Astrocyte (in vitro differentiated cells and primary cell): ENCODE results near the gene PPP4R4. TPM values are rescaled to one million over a fixed set of nuclear protein-coding genes. Genes with fewer than 3 reads are reported as not detected.

ENCODE experiments used
- DNase-seq: peaks from one replicate; pipeline ENCODE4 v3.0.0-alpha.2; 2010; ENCODE audit warnings: low read depth
- FAIRE-seq: peaks from 2 replicates; lab custom pipeline; 2011; peaks lifted over from hg19 to GRCh38; lab: Jason Lieb, UNC
- H2AFZ ChIP-seq: 2 replicates; pipeline ENCODE4 v1.6.0; 2012; ENCODE audit warnings: low read depth, low read length, inconsistent platforms
- H3K27ac ChIP-seq: 2 replicates; pipeline ENCODE4 v1.5.1; 2011; ENCODE audit warnings: low read depth, low read length, inconsistent platforms
- H3K27me3 ChIP-seq: 2 replicates; pipeline ENCODE4 v1.6.0; 2011; ENCODE audit warnings: low read length, inconsistent platforms; ENCODE audit not compliant: insufficient read depth
- H3K36me3 ChIP-seq: 2 replicates; pipeline ENCODE4 v1.5.1; 2011; ENCODE audit warnings: low read length, inconsistent platforms; ENCODE audit not compliant: insufficient read depth
- H3K4me1 ChIP-seq: 2 replicates; pipeline ENCODE4 v1.5.1; 2011; ENCODE audit warnings: low read length, inconsistent platforms; ENCODE audit not compliant: insufficient read depth
- H3K4me2 ChIP-seq: 2 replicates; pipeline ENCODE4 v1.6.0; 2012; ENCODE audit warnings: low read length, inconsistent platforms
- H3K4me3 ChIP-seq: 2 replicates; pipeline ENCODE4 v1.5.1; 2011; ENCODE audit warnings: low read depth, mild to moderate bottlenecking, low read length, inconsistent platforms; ENCODE audit not compliant: insufficient read depth
- H3K79me2 ChIP-seq: 2 replicates; pipeline ENCODE4 v1.6.0; 2012; ENCODE audit warnings: mild to moderate bottlenecking, low read length, inconsistent platforms; ENCODE audit not compliant: insufficient read depth
- H3K9ac ChIP-seq: 2 replicates; pipeline ENCODE4 v1.6.0; 2012; ENCODE audit warnings: mild to moderate bottlenecking, low read length, inconsistent platforms
- H3K9me3 ChIP-seq: 2 replicates; pipeline ENCODE4 v1.5.1; 2012; ENCODE audit warnings: low read depth, mild to moderate bottlenecking, low read length, inconsistent platforms; ENCODE audit not compliant: insufficient read depth
- H4K20me1 ChIP-seq: 2 replicates; pipeline ENCODE4 v1.6.0; 2012; ENCODE audit warnings: low read length, inconsistent platforms; ENCODE audit not compliant: insufficient read depth
- H3K27ac Mint-ChIP-seq: one replicate; pipeline ENCODE4 v1.8.0; 2021; ENCODE audit warnings: mild to moderate bottlenecking, mixed read lengths; ENCODE audit not compliant: unreplicated experiment
- H3K27me3 Mint-ChIP-seq: one replicate; pipeline ENCODE4 v1.8.0; 2021; ENCODE audit warnings: low read depth, mixed read lengths; ENCODE audit not compliant: unreplicated experiment
- H3K36me3 Mint-ChIP-seq: one replicate; pipeline ENCODE4 v1.8.0; 2021; ENCODE audit warnings: low read depth, mixed read lengths; ENCODE audit not compliant: unreplicated experiment
- H3K4me1 Mint-ChIP-seq: one replicate; pipeline ENCODE4 v1.8.0; 2021; ENCODE audit warnings: low read depth, mixed read lengths; ENCODE audit not compliant: unreplicated experiment
- H3K4me3 Mint-ChIP-seq: one replicate; pipeline ENCODE4 v1.8.0; 2021; ENCODE audit warnings: mild to moderate bottlenecking, moderate library complexity, mixed read lengths; ENCODE audit not compliant: unreplicated experiment
- H3K9me3 Mint-ChIP-seq: one replicate; pipeline ENCODE4 v1.8.0; 2021; ENCODE audit warnings: mild to moderate bottlenecking, mixed read lengths; ENCODE audit not compliant: unreplicated experiment
- CTCF ChIP-seq: IDR thresholded peaks from 2 replicates; pipeline ENCODE4 v1.5.1; 2011; ENCODE audit warnings: low read depth, mild to moderate bottlenecking, inconsistent platforms, low read length, moderate library complexity; ENCODE audit not compliant: insufficient read depth
- EZH2 ChIP-seq: IDR thresholded peaks from 2 replicates; pipeline ENCODE4 v1.6.1; 2012; ENCODE audit warnings: mild to moderate bottlenecking, low read length, inconsistent platforms; ENCODE audit not compliant: insufficient read depth
- total RNA-seq: library from RNA; stranded (reverse); gene quantifications from 2 replicates; pipeline ENCODE4 v1.2.1, GENCODE V29; 2021

The PPP4R4 gene
- total RNA-seq, 1 donor from 2014 or later: 6.0 TPM

- no peak for FAIRE-seq
- Mint-ChIP-seq H3K4me3 (no peak overlapping the region), H3K36me3 (peaks cover 4% of the 10 kb centered on the region)
Measured at GRCh38 chr14:94291159-94291905, 117.2 kb downstream of the PPP4R4 start.

GRCh38 chr14:94291906-94292525 lies 117.9 kb downstream of the PPP4R4 start:
- no peak overlapping the region for H3K9ac ChIP-seq
- no peaks in the 10 kb centered on the region for H3K79me2 ChIP-seq
- no peak overlapping the region for H3K4me3 ChIP-seq
- DNase-seq (no peak), FAIRE-seq (no peak)
- peaks cover 2% of the 10 kb centered on the region for H3K9me3 Mint-ChIP-seq
- no peak overlapping the region for H3K27ac ChIP-seq
- no peak overlapping the region for H2AFZ ChIP-seq
- no peak overlapping the region for H3K4me2 ChIP-seq
- TF ChIP-seq CTCF (no peak), EZH2 (no peak)
- H3K27me3 Mint-ChIP-seq: peaks cover 14% of the 10 kb centered on the region
- no peaks in the 10 kb centered on the region for H3K27me3 ChIP-seq
- no peaks in the 10 kb centered on the region for H3K4me1 Mint-ChIP-seq
- H3K36me3 ChIP-seq: no peaks in the 10 kb centered on the region
- H3K4me1 ChIP-seq: no peaks in the 10 kb centered on the region
- H4K20me1 ChIP-seq: no peaks in the 10 kb centered on the region
- peaks cover 4% of the 10 kb centered on the region for H3K36me3 Mint-ChIP-seq
- H3K27ac Mint-ChIP-seq: no peak overlapping the region
- no peak overlapping the region for H3K4me3 Mint-ChIP-seq
- no peaks in the 10 kb centered on the region for H3K9me3 ChIP-seq

More at GRCh38 chr14:94291159-94291905, 117.2 kb downstream of the PPP4R4 start:
- no peak overlapping the region for H3K27ac Mint-ChIP-seq
- H3K4me1 Mint-ChIP-seq: peaks cover under 1% of the 10 kb centered on the region
- Histone ChIP-seq H3K27me3 (no peaks in the 10 kb centered on the region), H3K4me2 (no peak overlapping the region), H2AFZ (no peak overlapping the region), H3K79me2 (no peaks in the 10 kb centered on the region), H4K20me1 (no peaks in the 10 kb centered on the region), H3K9ac (no peak overlapping the region), H3K4me3 (no peak overlapping the region), H3K27ac (no peak overlapping the region), H3K36me3 (no peaks in the 10 kb centered on the region), H3K4me1 (no peaks in the 10 kb centered on the region), H3K9me3 (no peaks in the 10 kb centered on the region)
- TF ChIP-seq CTCF: no peak
- no peak for TF ChIP-seq EZH2
- no peak for DNase-seq
- H3K9me3 Mint-ChIP-seq: peaks cover 2% of the 10 kb centered on the region
- H3K27me3 Mint-ChIP-seq: peaks cover 14% of the 10 kb centered on the region

- H3K4me3 Mint-ChIP-seq: no peak overlapping the region
- no peaks in the 10 kb centered on the region for H3K4me1 Mint-ChIP-seq
- TF ChIP-seq EZH2 (no peak), CTCF (no peak)
- H3K4me3 ChIP-seq: no peak overlapping the region
- no peaks in the 10 kb centered on the region for H3K79me2 ChIP-seq
- no peaks in the 10 kb centered on the region for H3K36me3 ChIP-seq
- no peaks in the 10 kb centered on the region for H3K27me3 ChIP-seq
- no peaks in the 10 kb centered on the region for H4K20me1 ChIP-seq
- peaks cover 4% of the 10 kb centered on the region for H3K36me3 Mint-ChIP-seq
- no peak overlapping the region for H3K27ac Mint-ChIP-seq
- FAIRE-seq (no peak), DNase-seq (no peak)
- H3K9ac ChIP-seq: no peak overlapping the region
- H3K27me3 Mint-ChIP-seq: peaks cover 14% of the 10 kb centered on the region
- no peak overlapping the region for H3K27ac ChIP-seq
- H3K9me3 Mint-ChIP-seq: peaks cover 2% of the 10 kb centered on the region
- no peak overlapping the region for H2AFZ ChIP-seq
- no peaks in the 10 kb centered on the region for H3K4me1 ChIP-seq
- H3K9me3 ChIP-seq: no peaks in the 10 kb centered on the region
- no peak overlapping the region for H3K4me2 ChIP-seq
Measured at GRCh38 chr14:94292526-94292871, 118.4 kb downstream of the PPP4R4 start.
